CD8-positive, alpha-beta memory T cell (primary cell): Measurements from ENCODE around the gene AKR7A2. TPM values are rescaled to one million over a fixed set of nuclear protein-coding genes. Genes with fewer than 3 reads are reported as not detected.
"Not testable (repeated sequence)": the region's sequence is repeated elsewhere in the genome, so short reads cannot be mapped to it uniquely, and the experiment has no call there.

Experiments used
- CTCF ChIA-PET: fragments of 350-600 bp; sonication (Branson Sonifier 250); formaldehyde crosslinking; loops from one replicate; lab custom pipeline; 2021; ENCODE audit warnings: antibody characterized with exemption; lab: Charles Lee
- POLR2A ChIA-PET: fragments of 350-600 bp; sonication (Branson Sonifier 250); formaldehyde crosslinking; loops from one replicate; lab custom pipeline; 2021; ENCODE audit warnings: antibody characterized with exemption; lab: Charles Lee
- DNase-seq, 5 donors: peaks; one replicate each; pipeline versions ENCODE4 v3.0.0 to v3.0.0-alpha.2; 2020 to 2022; ENCODE audit warnings: mixed read lengths in 1 of 5
- H3K27ac ChIP-seq: one replicate; pipeline ENCODE4 v1.7.0; 2013; ENCODE audit warnings: low read depth, mild to moderate bottlenecking, low read length, moderate library complexity
- H3K27me3 ChIP-seq: 2 replicates; pipeline ENCODE4 v1.7.0; 2013; ENCODE audit warnings: low read length, mild to moderate bottlenecking; ENCODE audit not compliant: insufficient read depth, poor library complexity, severe bottlenecking
- H3K36me3 ChIP-seq: 2 replicates; pipeline ENCODE4 v1.7.0; 2013; ENCODE audit warnings: mild to moderate bottlenecking, low read length, moderate library complexity; ENCODE audit not compliant: insufficient read depth
- H3K4me1 ChIP-seq: 2 replicates; pipeline ENCODE4 v1.7.0; 2013; ENCODE audit warnings: mild to moderate bottlenecking, low read length, moderate library complexity; ENCODE audit not compliant: insufficient read depth
- H3K4me3 ChIP-seq: 2 replicates; pipeline ENCODE4 v1.7.0; 2013; ENCODE audit warnings: mild to moderate bottlenecking, low read length
- H3K9me3 ChIP-seq: 2 replicates; pipeline ENCODE4 v1.7.0; 2013; ENCODE audit warnings: mild to moderate bottlenecking, low read length
- H3K27ac Mint-ChIP-seq, 8 donors: one replicate each; pipeline ENCODE4 v1.8.0; 2020 to 2021; ENCODE audit warnings: mixed read lengths in 8 of 8, mild to moderate bottlenecking in 6 of 8, inconsistent platforms in 3 of 8, moderate library complexity in 3 of 8
- H3K27me3 Mint-ChIP-seq, 2 donors: one replicate each; pipeline ENCODE4 v1.8.0; 2020 to 2021; ENCODE audit warnings: mixed read lengths in 2 of 2, mild to moderate bottlenecking in 1 of 2, moderate library complexity in 1 of 2
- H3K36me3 Mint-ChIP-seq, 3 donors: one replicate each; pipeline ENCODE4 v1.8.0; 2020 to 2021; ENCODE audit warnings: mixed read lengths in 3 of 3, inconsistent platforms in 1 of 3, mild to moderate bottlenecking in 1 of 3
- H3K4me1 Mint-ChIP-seq, 3 donors: one replicate each; pipeline ENCODE4 v1.8.0; 2020 to 2021; ENCODE audit warnings: mixed read lengths in 3 of 3, inconsistent platforms in 1 of 3, mild to moderate bottlenecking in 1 of 3
- H3K4me3 Mint-ChIP-seq, 7 donors: one replicate each; pipeline ENCODE4 v1.8.0; 2020 to 2021; ENCODE audit warnings: mixed read lengths in 7 of 7, mild to moderate bottlenecking in 6 of 7, moderate library complexity in 4 of 7, inconsistent platforms in 2 of 7
- H3K9me3 Mint-ChIP-seq, 5 donors: one replicate each; pipeline ENCODE4 v1.8.0; 2020 to 2022; ENCODE audit warnings: mixed read lengths in 5 of 5, mild to moderate bottlenecking in 3 of 5, moderate library complexity in 2 of 5, inconsistent platforms in 1 of 5
- polyA plus RNA-seq: library from polyadenylated mRNA; unstranded; fragments of 300-500 nt; fragmentation: Illumina TruSeq; gene quantifications from one replicate; pipeline ENCODE4 v1.2.3, GENCODE V29; 2021
- total RNA-seq, 2 experiments: library from RNA; stranded (reverse); gene quantifications; one replicate each; pipeline ENCODE4 v1.2.3, GENCODE V29; 2021

Gene AKR7A2
- total and polyA plus RNA-seq, 3 experiments from 2014 or later, result 36.4 to 102 (median 38.3) TPM

- H3K4me1 Mint-ChIP-seq, H3K9me3 ChIP-seq, H3K4me3 Mint-ChIP-seq, DNase-seq, H3K27me3 ChIP-seq, POLR2A ChIA-PET, H3K4me1 ChIP-seq, H3K4me3 ChIP-seq, CTCF ChIA-PET, H3K27ac Mint-ChIP-seq, H3K36me3 ChIP-seq, H3K27ac ChIP-seq: not testable (repeated sequence)
- peaks cover 14 to 26% of the 10 kb centered on the region in 2 donors for H3K27me3 Mint-ChIP-seq
- peaks cover 0 to 12% (median 0%) of the 10 kb centered on the region in 3 donors for H3K36me3 Mint-ChIP-seq
- H3K9me3 Mint-ChIP-seq, result peaks cover 2 to 10% (median 6%) of the 10 kb centered on the region in 5 donors
Observed at GRCh38 chr1:19273844-19274531, 38.0 kb downstream of the AKR7A2 start.

- peaks cover 2 to 10% (median 6%) of the 10 kb centered on the region in 5 donors for H3K9me3 Mint-ChIP-seq
- ChIA-PET POLR2A (no interaction called here), CTCF (no interaction called here)
- Histone ChIP-seq H3K27me3 (peaks cover 4% of the 10 kb centered on the region), H3K4me3 (no peak overlapping the region), H3K27ac (no peak overlapping the region), H3K36me3 (no peaks in the 10 kb centered on the region), H3K4me1 (no peaks in the 10 kb centered on the region), H3K9me3 (no peaks in the 10 kb centered on the region)
- H3K36me3 Mint-ChIP-seq, result peaks cover 0 to 12% (median 0%) of the 10 kb centered on the region in 3 donors
- H3K27me3 Mint-ChIP-seq, result peaks cover 14 to 26% of the 10 kb centered on the region in 2 donors
- H3K4me1 Mint-ChIP-seq, result peaks cover 0 to 5% (median 4%) of the 10 kb centered on the region in 3 donors
- peak overlapping the region in 1 of 8 donors; percentile 8 for H3K27ac Mint-ChIP-seq
- peak overlapping the region in 1 of 7 donors; percentile 44 for H3K4me3 Mint-ChIP-seq
- no peak for DNase-seq
Observed at GRCh38 chr1:19273106-19273843, 38.7 kb downstream of the AKR7A2 start.

GRCh38 chr1:19272064-19272463 lies 39.9 kb downstream of the AKR7A2 start:
- Mint-ChIP-seq H3K4me3 (no peak overlapping the region), H3K4me1 (peaks cover 0 to 5% (median 4%) of the 10 kb centered on the region in 3 donors), H3K36me3 (peaks cover 0 to 12% (median 0%) of the 10 kb centered on the region in 3 donors), H3K27me3 (peaks cover 14 to 26% of the 10 kb centered on the region in 2 donors), H3K27ac (no peak overlapping the region), H3K9me3 (peaks cover 2 to 10% (median 6%) of the 10 kb centered on the region in 5 donors)
- no peak for DNase-seq
- Histone ChIP-seq H3K27me3 (peaks cover 4% of the 10 kb centered on the region), H3K9me3 (no peaks in the 10 kb centered on the region), H3K4me1 (no peaks in the 10 kb centered on the region), H3K27ac (no peak overlapping the region), H3K4me3 (no peak overlapping the region), H3K36me3 (no peaks in the 10 kb centered on the region)
- POLR2A ChIA-PET, result no interaction called here
- CTCF ChIA-PET, result no interaction called here

GRCh38 chr1:19270343-19270730 lies 41.6 kb downstream of the AKR7A2 start:
- H3K36me3 ChIP-seq, H3K9me3 ChIP-seq, H3K27ac Mint-ChIP-seq, DNase-seq, POLR2A ChIA-PET, H3K27ac ChIP-seq, H3K4me3 ChIP-seq, H3K36me3 Mint-ChIP-seq, H3K4me1 Mint-ChIP-seq, H3K27me3 ChIP-seq, H3K9me3 Mint-ChIP-seq, H3K4me3 Mint-ChIP-seq, H3K4me1 ChIP-seq: not testable (repeated sequence)
- peaks cover 16 to 23% of the 10 kb centered on the region in 2 donors for H3K27me3 Mint-ChIP-seq
- CTCF ChIA-PET, result interaction anchor here (1.1 kb wide), 1 partner anchor 15 kb away, joined by 3 read pairs; no protein-coding TSS in a partner anchor

GRCh38 chr1:19269427-19270342 lies 42.3 kb downstream of the AKR7A2 start:
- DNase-seq, H3K4me1 Mint-ChIP-seq, H3K27ac Mint-ChIP-seq: not testable (repeated sequence)

GRCh38 chr1:19268445-19268844 lies 43.5 kb downstream of the AKR7A2 start:
- CTCF ChIA-PET, result no interaction called here

More at GRCh38 chr1:19269427-19270342, 42.3 kb downstream of the AKR7A2 start:
- CTCF ChIA-PET, H3K27me3 ChIP-seq, H3K4me1 ChIP-seq, POLR2A ChIA-PET, H3K9me3 ChIP-seq, H3K36me3 ChIP-seq, H3K4me3 ChIP-seq, H3K27ac ChIP-seq, H3K9me3 Mint-ChIP-seq, H3K4me3 Mint-ChIP-seq, H3K36me3 Mint-ChIP-seq: not testable (repeated sequence)
- H3K27me3 Mint-ChIP-seq, result peaks cover 14 to 23% of the 10 kb centered on the region in 2 donors

GRCh38 chr1:19262744-19263143 lies 49.2 kb downstream of the AKR7A2 start:
- Mint-ChIP-seq H3K4me3 (no peak overlapping the region), H3K9me3 (no peaks in the 10 kb centered on the region), H3K4me1 (no peaks in the 10 kb centered on the region), H3K27ac (peak overlapping the region in 1 of 8 donors; percentile 82), H3K27me3 (peaks cover 0 to 2% of the 10 kb centered on the region in 2 donors), H3K36me3 (peaks cover 0 to 32% (median 3%) of the 10 kb centered on the region in 3 donors)
- no peak overlapping the region for H3K4me3 ChIP-seq
- H3K9me3 ChIP-seq, result no peaks in the 10 kb centered on the region
- H3K27ac ChIP-seq, result no peak overlapping the region
- no peaks in the 10 kb centered on the region for H3K4me1 ChIP-seq
- no peaks in the 10 kb centered on the region for H3K27me3 ChIP-seq
- no peak for DNase-seq
- ChIA-PET POLR2A (no interaction called here), CTCF (no interaction called here)
- peaks cover 4% of the 10 kb centered on the region for H3K36me3 ChIP-seq

More at GRCh38 chr1:19268445-19268844, 43.5 kb downstream of the AKR7A2 start:
- no peak overlapping the region for H3K4me3 ChIP-seq
- POLR2A ChIA-PET, result no interaction called here
- Mint-ChIP-seq H3K4me3 (no peak overlapping the region), H3K27me3 (peaks cover 8 to 17% of the 10 kb centered on the region in 2 donors), H3K4me1 (peaks cover 0 to 5% (median 4%) of the 10 kb centered on the region in 3 donors), H3K9me3 (peaks cover 0 to 4% (median 0%) of the 10 kb centered on the region in 5 donors), H3K27ac (no peak overlapping the region), H3K36me3 (peaks cover 0 to 5% (median 0%) of the 10 kb centered on the region in 3 donors)
- H3K4me1 ChIP-seq, result no peaks in the 10 kb centered on the region
- no peak overlapping the region for H3K27ac ChIP-seq
- no peaks in the 10 kb centered on the region for H3K36me3 ChIP-seq
- no peak for DNase-seq
- no peaks in the 10 kb centered on the region for H3K9me3 ChIP-seq
- H3K27me3 ChIP-seq, result peaks cover 4% of the 10 kb centered on the region
